Stomach (tissue), 4 donors: ENCODE data around the gene EIF4G1.

Experiments
- POLR2A ChIP-seq, 4 donors: fragments of 450-650 bp; IDR thresholded peaks; one replicate each; pipeline ENCODE4 v1.6.1; 2016; ENCODE audit warnings: antibody characterized with exemption in 4 of 4, control low read depth in 2 of 4, mild to moderate bottlenecking in 1 of 4, moderate library complexity in 1 of 4
- POLR2AphosphoS5 ChIP-seq, 3 donors: sonication (generic); formaldehyde crosslinking; IDR thresholded peaks; one replicate each; pipeline ENCODE4 v1.6.1; 2016; ENCODE audit warnings: antibody characterized with exemption in 3 of 3
- TF ChIP-seq, protein P1 (sequence below), 7 experiments: fragments of 450-650 bp in 4 of 7; fragments of 200-600 bp in 3 of 7; sonication (generic) in 3 of 7; IDR thresholded peaks; one replicate each; pipeline ENCODE4 v1.5.1; 2016 to 2019; ENCODE audit warnings: antibody characterized with exemption in 7 of 7, control low read depth in 2 of 7, mild to moderate bottlenecking in 1 of 7

DNA sequence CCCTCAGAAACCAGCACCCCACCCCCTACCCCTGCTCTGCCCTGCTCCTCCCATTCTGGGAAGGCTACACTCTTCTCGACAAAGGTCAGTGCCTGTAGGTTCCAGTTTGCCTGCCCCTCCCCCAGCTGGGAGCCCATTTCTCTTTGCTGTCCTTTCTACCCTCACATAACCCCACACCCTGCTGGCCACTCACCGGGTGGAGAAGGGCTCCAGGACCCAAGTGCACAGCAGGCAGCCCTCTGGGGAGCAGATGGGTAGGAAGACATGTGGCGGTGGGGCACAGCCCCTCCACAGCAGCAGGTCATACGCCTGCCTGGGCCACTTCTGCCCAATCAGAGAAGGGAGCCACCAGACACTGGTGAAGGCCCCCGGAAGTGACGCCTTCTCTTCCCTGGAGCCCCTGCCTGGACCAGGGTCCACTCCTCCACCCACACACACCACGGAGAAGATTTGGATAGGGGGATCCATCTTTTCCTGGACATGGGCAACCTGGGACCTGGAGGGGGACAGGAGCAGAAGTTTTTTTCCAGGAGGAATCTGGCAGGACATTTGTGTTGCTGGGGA is 63.6 kb downstream of the EIF4G1 start, which contains the start of gene THPO:
- TF ChIP-seq, protein P1, sequence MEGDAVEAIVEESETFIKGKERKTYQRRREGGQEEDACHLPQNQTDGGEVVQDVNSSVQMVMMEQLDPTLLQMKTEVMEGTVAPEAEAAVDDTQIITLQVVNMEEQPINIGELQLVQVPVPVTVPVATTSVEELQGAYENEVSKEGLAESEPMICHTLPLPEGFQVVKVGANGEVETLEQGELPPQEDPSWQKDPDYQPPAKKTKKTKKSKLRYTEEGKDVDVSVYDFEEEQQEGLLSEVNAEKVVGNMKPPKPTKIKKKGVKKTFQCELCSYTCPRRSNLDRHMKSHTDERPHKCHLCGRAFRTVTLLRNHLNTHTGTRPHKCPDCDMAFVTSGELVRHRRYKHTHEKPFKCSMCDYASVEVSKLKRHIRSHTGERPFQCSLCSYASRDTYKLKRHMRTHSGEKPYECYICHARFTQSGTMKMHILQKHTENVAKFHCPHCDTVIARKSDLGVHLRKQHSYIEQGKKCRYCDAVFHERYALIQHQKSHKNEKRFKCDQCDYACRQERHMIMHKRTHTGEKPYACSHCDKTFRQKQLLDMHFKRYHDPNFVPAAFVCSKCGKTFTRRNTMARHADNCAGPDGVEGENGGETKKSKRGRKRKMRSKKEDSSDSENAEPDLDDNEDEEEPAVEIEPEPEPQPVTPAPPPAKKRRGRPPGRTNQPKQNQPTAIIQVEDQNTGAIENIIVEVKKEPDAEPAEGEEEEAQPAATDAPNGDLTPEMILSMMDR (IDR thresholded peaks at IDR 0.05) = no peak
- TF ChIP-seq POLR2A (IDR thresholded peaks at IDR 0.05) (no peak), POLR2AphosphoS5 (IDR thresholded peaks at IDR 0.05) (peak in 1 of 3 donors; percentile 3)
